Breast epithelium (tissue), 4 donors: ENCODE measurements around the gene EHD4. TPM values are rescaled to one million over a fixed set of nuclear protein-coding genes. Genes with fewer than 3 reads are reported as not detected.

Source experiments
- DNase-seq, 2 donors: peaks; one replicate each; pipeline ENCODE4 v3.0.0-alpha.2; 2019; ENCODE audit warnings: low spot score in 2 of 2
- H3K27ac ChIP-seq, 2 donors: fragments of 200-600 bp; sonication (generic) in 1 of 2; one replicate each; pipeline ENCODE4 v1.5.1; 2016 to 2019; ENCODE audit warnings: mild to moderate bottlenecking in 1 of 2
- H3K27me3 ChIP-seq, 2 donors: fragments of 200-600 bp; sonication (generic) in 1 of 2; one replicate each; pipeline versions ENCODE4 v1.5.1 to v1.6.0; 2017 to 2019; ENCODE audit warnings: control low read depth in 1 of 2, mild to moderate bottlenecking in 1 of 2
- H3K36me3 ChIP-seq: fragments of 200-600 bp; one replicate; pipeline ENCODE4 v1.5.1; 2019
- H3K4me1 ChIP-seq, 2 donors: fragments of 200-600 bp; sonication (generic); one replicate each; pipeline ENCODE4 v1.5.1; 2016 to 2019; ENCODE audit warnings: control low read depth in 1 of 2
- H3K4me3 ChIP-seq, 3 donors: fragments of 200-600 bp; sonication (generic); 1 replicate in 2 of 3; 2 replicates in 1 of 3; pipeline ENCODE4 v1.5.1; 2016 to 2019; ENCODE audit warnings: mild to moderate bottlenecking in 3 of 3, moderate library complexity in 2 of 3
- H3K9me3 ChIP-seq, 2 donors: fragments of 200-600 bp; sonication (generic) in 1 of 2; one replicate each; pipeline ENCODE4 v1.5.1; 2016 to 2019; ENCODE audit warnings: control low read depth in 1 of 2
- CTCF ChIP-seq, 3 donors: fragments of 450-650 bp; IDR thresholded peaks; one replicate each; pipeline ENCODE4 v1.5.1; 2016 to 2017; ENCODE audit warnings: antibody characterized with exemption in 3 of 3, mild to moderate bottlenecking in 3 of 3, moderate library complexity in 3 of 3
- POLR2A ChIP-seq: fragments of 450-650 bp; IDR thresholded peaks from one replicate; pipeline ENCODE4 v1.6.1; 2016; ENCODE audit warnings: antibody characterized with exemption, mild to moderate bottlenecking, moderate library complexity
- POLR2AphosphoS5 ChIP-seq, 3 donors: sonication (generic); formaldehyde crosslinking; IDR thresholded peaks; one replicate each; pipeline ENCODE4 v1.6.1; 2017; ENCODE audit warnings: antibody characterized with exemption in 3 of 3
- intact Hi-C: fragments of 100-400 bp; cut with DNase I; formaldehyde crosslinking; loops from one replicate; pipeline ENCODE4 v1.15.1; 2023; ENCODE audit warnings: low total_unique reads
- total RNA-seq, 3 donors: library from RNA; depleted of rRNA; stranded (reverse); fragments of >200 nt; gene quantifications; one replicate each; pipeline ENCODE4 v1.1.0, GENCODE V29; 2016

The EHD4 gene
- total RNA-seq, 3 donors from 2014 or later: 30.2 to 30.5 (median 30.4) TPM

- Histone ChIP-seq H3K36me3 (no peaks in the 10 kb centered on the region), H3K4me3 (no peak overlapping the region), H3K27me3 (no peaks in the 10 kb centered on the region), H3K9me3 (no peaks in the 10 kb centered on the region), H3K4me1 (no peaks in the 10 kb centered on the region), H3K27ac (no peak overlapping the region)
- TF ChIP-seq CTCF (IDR thresholded peaks at IDR 0.05) (no peak), POLR2A (no peak), POLR2AphosphoS5 (IDR thresholded peaks at IDR 0.05) (no peak)
- intact Hi-C loops: no loop called here
- no peak for DNase-seq
Observed at GRCh38 chr15:42016971-42017370, 44.6 kb upstream of the EHD4 start.

- H3K4me1 ChIP-seq: no peaks in the 10 kb centered on the region
- no peak for TF ChIP-seq POLR2A
- no peak for TF ChIP-seq CTCF (IDR thresholded peaks at IDR 0.05)
- no peak for TF ChIP-seq POLR2AphosphoS5 (IDR thresholded peaks at IDR 0.05)
- no peak overlapping the region for H3K27ac ChIP-seq
- DNase-seq: no peak
- no peaks in the 10 kb centered on the region for H3K27me3 ChIP-seq
- no peaks in the 10 kb centered on the region for H3K36me3 ChIP-seq
- no peaks in the 10 kb centered on the region for H3K9me3 ChIP-seq
- no peak overlapping the region for H3K4me3 ChIP-seq
- intact Hi-C loops: no loop called here
Observed at GRCh38 chr15:42014406-42014805, 42.0 kb upstream of the EHD4 start.

DNA sequence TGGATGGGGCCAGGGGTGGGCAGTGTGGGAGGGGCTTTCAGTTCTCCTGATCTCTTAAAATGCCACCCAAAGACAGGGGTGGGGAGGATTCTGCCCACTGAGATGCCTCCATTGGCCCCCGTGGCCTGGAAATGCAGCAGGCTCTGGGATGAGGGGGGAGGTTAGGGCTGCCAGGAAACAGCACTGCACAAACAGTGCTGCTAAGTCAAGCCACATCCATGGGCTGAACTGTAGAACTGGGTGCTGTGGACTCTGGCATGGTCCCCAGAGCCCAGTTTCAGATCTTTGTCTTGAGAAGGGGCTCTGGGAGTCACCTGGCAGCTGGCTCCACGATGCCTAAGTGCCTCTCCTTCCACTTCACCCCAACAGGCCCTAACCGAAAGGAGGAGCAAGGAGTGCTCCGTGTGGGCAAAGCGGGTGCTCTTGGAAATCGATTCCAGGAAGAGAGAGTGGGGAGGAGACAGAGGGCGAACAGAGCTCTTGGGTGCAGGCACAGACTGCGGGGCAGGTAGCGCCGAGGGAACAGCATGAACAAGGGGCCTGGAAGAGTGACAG lies 40.6 kb upstream of the EHD4 start:
- Histone ChIP-seq H3K27ac (no peak overlapping the region), H3K27me3 (no peaks in the 10 kb centered on the region), H3K36me3 (no peaks in the 10 kb centered on the region), H3K4me1 (no peaks in the 10 kb centered on the region), H3K4me3 (no peak overlapping the region), H3K9me3 (no peaks in the 10 kb centered on the region)
- TF ChIP-seq POLR2AphosphoS5 (IDR thresholded peaks at IDR 0.05) (no peak), POLR2A (no peak), CTCF (IDR thresholded peaks at IDR 0.05) (no peak)
- DNase-seq: no peak
- intact Hi-C loops: no loop called here

DNA sequence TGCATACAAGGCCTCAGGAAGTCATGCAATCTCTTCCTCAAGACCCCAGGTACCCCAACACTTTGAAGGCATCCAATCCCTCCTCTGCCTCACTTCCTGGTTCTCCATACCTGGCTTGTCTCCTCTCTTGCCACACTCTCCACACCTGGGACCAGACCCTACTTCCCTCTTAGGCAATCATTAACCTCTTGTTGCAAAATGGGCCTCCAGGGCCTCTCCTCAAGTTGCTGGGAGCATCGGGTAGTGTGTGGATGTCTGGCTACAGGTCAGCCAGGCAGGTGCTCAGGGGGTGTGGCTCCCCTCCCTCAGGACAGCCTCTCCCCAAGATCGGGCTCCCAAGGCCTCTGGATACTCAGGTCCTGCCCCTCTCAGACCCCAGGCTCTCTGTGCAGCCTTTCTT lies 39.9 kb upstream of the EHD4 start:
- Histone ChIP-seq H3K27me3 (no peaks in the 10 kb centered on the region), H3K9me3 (no peaks in the 10 kb centered on the region), H3K4me1 (no peaks in the 10 kb centered on the region), H3K4me3 (no peak overlapping the region), H3K36me3 (no peaks in the 10 kb centered on the region), H3K27ac (no peak overlapping the region)
- DNase-seq: no peak
- TF ChIP-seq CTCF (IDR thresholded peaks at IDR 0.05) (no peak), POLR2AphosphoS5 (IDR thresholded peaks at IDR 0.05) (no peak), POLR2A (no peak)
- intact Hi-C loops: no loop called here

- DNase-seq: no peak
- intact Hi-C loops: no loop called here
- TF ChIP-seq CTCF (IDR thresholded peaks at IDR 0.05): no peak
- no peak for TF ChIP-seq POLR2A
- TF ChIP-seq POLR2AphosphoS5 (IDR thresholded peaks at IDR 0.05): no peak
Observed at GRCh38 chr15:42011074-42011473, 38.7 kb upstream of the EHD4 start.

More at GRCh38 chr15:42011074-42011473, 38.7 kb upstream of the EHD4 start:
- no peaks in the 10 kb centered on the region for H3K27me3 ChIP-seq
- no peaks in the 10 kb centered on the region for H3K36me3 ChIP-seq
- H3K9me3 ChIP-seq: no peaks in the 10 kb centered on the region
- H3K4me1 ChIP-seq: no peaks in the 10 kb centered on the region
- no peak overlapping the region for H3K27ac ChIP-seq
- H3K4me3 ChIP-seq: no peak overlapping the region
